TTC549 (cell line): ENCODE results near the gene OR6C4.
"Not testable (repeated sequence)": the region's sequence is repeated elsewhere in the genome, so short reads cannot be mapped to it uniquely, and the experiment has no call there.

ENCODE experiments used
- FAIRE-seq: peaks from 2 replicates; lab custom pipeline; 2012; peaks lifted over from hg19 to GRCh38; lab: Jason Lieb, UNC

Gene OR6C4

GRCh38 chr12:55549302-55549701 lies at the start of gene OR6C4:
Gene OR6C4 (plus strand): TSS chr12:55549602. CDS start chr12:55551227, 1,625 bp downstream.
- no peak for FAIRE-seq

GRCh38 chr12:55499810-55500252 lies 49.6 kb upstream of the OR6C4 start:
- no peak for FAIRE-seq

- FAIRE-seq: no peak
These were observed 47.8 kb upstream of the OR6C4 start for GRCh38 chr12:55501601-55502000.

GRCh38 chr12:55515696-55516095 lies 33.7 kb upstream of the OR6C4 start:
- FAIRE-seq: no peak

- no peak for FAIRE-seq
These were observed 33.0 kb upstream of the OR6C4 start for GRCh38 chr12:55516391-55516790.

- not testable (repeated sequence) for FAIRE-seq
These were observed 1.2 kb upstream of the OR6C4 start for GRCh38 chr12:55548235-55548634.

GRCh38 chr12:55548756-55549155 lies 646 bp upstream of the OR6C4 start:
- no peak for FAIRE-seq

- no peak for FAIRE-seq
These were observed 4.9 kb downstream of the OR6C4 start for GRCh38 chr12:55554296-55554695.

GRCh38 chr12:55570060-55570459 lies 20.7 kb downstream of the OR6C4 start:
- not testable (repeated sequence) for FAIRE-seq

- not testable (repeated sequence) for FAIRE-seq
These were observed 21.3 kb downstream of the OR6C4 start for GRCh38 chr12:55570689-55571088.

- no peak for FAIRE-seq
These were observed 22.8 kb downstream of the OR6C4 start, which contains the start of gene OR2AP1 for GRCh38 chr12:55572168-55572567. Gene OR2AP1 (plus strand): TSS chr12:55572468. CDS start chr12:55574415, 1,947 bp downstream.

- no peak for FAIRE-seq
These were observed 32.7 kb downstream of the OR6C4 start for GRCh38 chr12:55582066-55582465.

GRCh38 chr12:55585817-55586216 lies 36.4 kb downstream of the OR6C4 start:
- no peak for FAIRE-seq

GRCh38 chr12:55590152-55590551 lies 40.8 kb downstream of the OR6C4 start:
- FAIRE-seq: not testable (repeated sequence)
